ENCODE results near the gene NAALADL1.
A peak's percentile ranks its signal among the peaks of the same experiment; 100 is the strongest.

The NAALADL1 gene

DNA sequence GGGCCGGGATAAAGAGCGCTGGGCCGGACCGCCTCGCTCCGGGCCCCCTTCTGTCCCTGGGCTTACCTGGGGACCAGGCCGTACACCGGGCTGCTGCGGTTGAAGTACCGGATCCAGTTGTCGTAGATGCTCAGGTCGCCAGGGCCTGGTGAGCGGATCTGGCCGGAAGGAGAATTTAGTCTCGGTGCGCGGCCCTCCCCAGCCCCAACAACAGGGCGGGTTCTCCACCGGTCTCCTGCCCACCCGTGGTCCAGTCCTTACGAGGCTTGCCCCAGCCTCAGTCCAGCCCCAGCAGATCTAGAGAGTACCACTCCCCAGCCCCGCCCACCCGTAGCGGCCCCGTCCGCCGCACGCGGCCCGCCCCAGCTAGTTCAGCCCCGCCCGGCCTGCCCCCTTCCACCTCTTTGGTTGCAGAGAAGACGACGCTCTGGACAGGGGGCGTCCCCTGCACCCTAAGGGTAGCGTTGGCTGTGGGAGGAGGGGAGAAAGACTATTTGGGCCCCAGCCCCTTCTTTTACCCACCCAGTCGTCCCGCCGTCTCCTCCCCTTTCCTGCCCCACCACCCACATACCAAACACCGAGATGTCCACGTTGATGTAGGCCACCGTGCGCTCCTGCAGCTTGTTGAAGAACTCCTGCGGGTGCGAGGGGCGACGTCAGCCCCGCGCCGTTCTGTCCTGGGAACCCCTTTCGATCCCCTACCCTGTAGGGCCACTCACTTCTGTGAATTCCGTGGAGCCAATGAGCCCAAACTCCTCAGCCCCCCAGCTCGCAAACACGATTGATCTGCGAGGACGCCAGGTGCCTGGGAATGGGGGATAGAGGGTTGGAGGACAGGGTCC is 10.6 kb downstream of the NAALADL1 start:
- no peak overlapping the region for H3K27ac ChIP-seq (ENCODE audit: low read depth, low read length)
- H3K9me3 ChIP-seq (ENCODE audit: control insufficient read depth, insufficient read depth, low read depth, low read length), result no peaks in the 10 kb centered on the region
- H3K36me3 ChIP-seq (ENCODE audit: control insufficient read depth, insufficient read depth, low read length), result peaks cover 29% of the 10 kb centered on the region
- H3K9ac ChIP-seq (ENCODE audit: low read length), result no peak overlapping the region
- peak overlapping the region; percentile 25; the same call in 1 of the 2 replicates for H3K4me3 ChIP-seq (ENCODE audit: low read depth, low read length)
- no peaks in the 10 kb centered on the region for H3K4me1 ChIP-seq (ENCODE audit: control insufficient read depth, insufficient read depth, low read length)
- no peaks in the 10 kb centered on the region for H3K27me3 ChIP-seq (ENCODE audit: control insufficient read depth, insufficient read depth, low read length)

DNA sequence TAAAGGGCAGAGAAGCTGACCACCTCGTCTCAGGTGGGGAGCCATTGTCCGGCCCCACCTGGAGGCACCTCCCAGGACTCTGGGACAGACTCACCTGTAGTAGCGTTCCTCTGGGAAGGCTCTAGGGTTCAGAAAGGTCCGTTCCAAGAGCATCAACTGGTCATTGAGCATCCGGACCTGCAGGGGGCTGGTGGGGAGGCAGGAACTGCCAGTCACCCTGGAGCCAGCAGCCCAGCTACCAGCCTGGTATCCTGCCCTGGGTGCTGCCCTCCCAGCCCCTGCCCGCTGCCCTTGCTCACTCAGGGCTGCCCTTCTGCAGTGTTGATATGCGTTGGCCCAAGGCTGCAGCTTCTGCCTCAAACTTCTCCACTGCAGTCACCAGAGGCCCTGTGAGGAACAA is 12.6 kb downstream of the NAALADL1 start:
- H3K9ac ChIP-seq (ENCODE audit: low read length), result no peak overlapping the region
- peaks cover 32% of the 10 kb centered on the region for H3K36me3 ChIP-seq (ENCODE audit: control insufficient read depth, insufficient read depth, low read length)
- H3K4me3 ChIP-seq (ENCODE audit: low read depth, low read length), result no peak overlapping the region
- H3K27ac ChIP-seq (ENCODE audit: low read depth, low read length), result no peak overlapping the region
- H3K9me3 ChIP-seq (ENCODE audit: control insufficient read depth, insufficient read depth, low read depth, low read length), result no peaks in the 10 kb centered on the region
- no peaks in the 10 kb centered on the region for H3K27me3 ChIP-seq (ENCODE audit: control insufficient read depth, insufficient read depth, low read length)
- H3K4me1 ChIP-seq (ENCODE audit: control insufficient read depth, insufficient read depth, low read length), result no peaks in the 10 kb centered on the region

- Histone ChIP-seq H3K9me3 (ENCODE audit: control insufficient read depth, insufficient read depth, low read depth, low read length) (no peaks in the 10 kb centered on the region), H3K9ac (ENCODE audit: low read length) (no peak overlapping the region), H3K4me1 (ENCODE audit: control insufficient read depth, insufficient read depth, low read length) (no peaks in the 10 kb centered on the region)
Measured at GRCh38 chr11:65045061-65045460, 13.3 kb downstream of the NAALADL1 start.

DNA sequence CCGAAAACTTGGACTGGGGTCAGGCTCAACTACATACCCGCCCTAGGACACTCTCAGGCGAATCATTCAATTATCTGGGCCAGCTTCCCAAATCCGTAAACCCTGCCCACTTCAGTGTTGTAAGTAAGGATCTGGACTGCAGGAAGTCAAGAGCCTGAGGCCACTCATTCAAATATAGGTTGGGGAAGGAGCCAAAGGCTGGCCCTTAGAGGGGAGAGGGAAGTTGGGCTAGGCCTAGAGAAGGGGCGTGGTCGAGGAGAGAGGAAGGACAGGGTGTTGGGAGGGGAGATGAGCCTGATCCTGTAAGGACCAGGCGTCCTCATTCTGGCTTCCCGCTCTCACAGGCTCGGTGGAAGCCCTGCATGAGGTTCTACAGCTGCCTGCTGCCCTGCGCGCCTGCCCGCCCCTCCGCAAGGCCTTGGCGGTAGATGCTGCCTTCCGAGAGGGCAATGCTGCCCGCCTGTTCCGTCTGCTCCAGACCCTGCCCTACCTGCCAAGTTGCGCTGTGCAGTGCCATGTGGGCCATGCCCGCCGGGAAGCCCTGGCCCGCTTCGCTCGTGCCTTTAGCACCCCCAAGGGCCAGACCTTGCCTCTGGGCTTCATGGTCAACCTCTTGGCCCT is 14.4 kb downstream of the NAALADL1 start:
- Histone ChIP-seq H3K27me3 (ENCODE audit: control insufficient read depth, insufficient read depth, low read length) (no peaks in the 10 kb centered on the region), H3K36me3 (ENCODE audit: control insufficient read depth, insufficient read depth, low read length) (peaks cover 32% of the 10 kb centered on the region), H3K9me3 (ENCODE audit: control insufficient read depth, insufficient read depth, low read depth, low read length) (no peaks in the 10 kb centered on the region), H3K9ac (ENCODE audit: low read length) (no peak overlapping the region), H3K27ac (ENCODE audit: low read depth, low read length) (no peak overlapping the region), H3K4me3 (ENCODE audit: low read depth, low read length) (no peak overlapping the region), H3K4me1 (ENCODE audit: control insufficient read depth, insufficient read depth, low read length) (no peaks in the 10 kb centered on the region)

More at GRCh38 chr11:65045061-65045460, 13.3 kb downstream of the NAALADL1 start:
- H3K27me3 ChIP-seq (ENCODE audit: control insufficient read depth, insufficient read depth, low read length), result no peaks in the 10 kb centered on the region
- H3K36me3 ChIP-seq (ENCODE audit: control insufficient read depth, insufficient read depth, low read length), result peaks cover 32% of the 10 kb centered on the region
- H3K27ac ChIP-seq (ENCODE audit: low read depth, low read length), result no peak overlapping the region
- H3K4me3 ChIP-seq (ENCODE audit: low read depth, low read length), result no peak overlapping the region

DNA sequence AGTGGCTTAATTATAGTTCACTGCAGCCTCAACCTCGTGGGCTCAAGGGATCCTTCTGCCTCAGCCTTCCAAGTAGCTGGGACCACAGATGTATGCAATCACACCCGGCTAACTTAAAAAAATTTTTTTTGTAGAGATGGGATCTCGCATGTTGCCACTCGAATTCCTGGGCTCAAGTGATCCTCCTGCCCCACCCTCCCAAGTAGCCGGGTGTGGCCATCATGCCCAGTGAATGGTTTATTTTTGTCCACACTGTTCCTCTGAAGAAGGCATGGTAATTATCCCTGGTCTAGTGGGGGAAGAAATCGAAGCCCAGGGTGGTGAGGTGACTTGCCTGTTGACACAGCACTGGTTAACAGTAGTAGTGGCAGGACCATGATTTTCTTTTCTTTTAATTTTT is 15.5 kb downstream of the NAALADL1 start:
- no peak overlapping the region for H3K27ac ChIP-seq (ENCODE audit: low read depth, low read length)
- no peak overlapping the region for H3K4me3 ChIP-seq (ENCODE audit: low read depth, low read length)
- H3K9me3 ChIP-seq (ENCODE audit: control insufficient read depth, insufficient read depth, low read depth, low read length), result no peaks in the 10 kb centered on the region
- no peaks in the 10 kb centered on the region for H3K27me3 ChIP-seq (ENCODE audit: control insufficient read depth, insufficient read depth, low read length)
- H3K36me3 ChIP-seq (ENCODE audit: control insufficient read depth, insufficient read depth, low read length), result peaks cover 32% of the 10 kb centered on the region
- no peak overlapping the region for H3K9ac ChIP-seq (ENCODE audit: low read length)
- H3K4me1 ChIP-seq (ENCODE audit: control insufficient read depth, insufficient read depth, low read length), result no peaks in the 10 kb centered on the region

- peaks cover 28% of the 10 kb centered on the region for H3K36me3 ChIP-seq (ENCODE audit: control insufficient read depth, insufficient read depth, low read length)
- H3K4me1 ChIP-seq (ENCODE audit: control insufficient read depth, insufficient read depth, low read length), result no peaks in the 10 kb centered on the region
- peak within 1 kb of the TSS; percentile 84 for H3K4me3 ChIP-seq (ENCODE audit: low read depth, low read length)
- peak within 1 kb of the TSS; percentile 90 for H3K9ac ChIP-seq (ENCODE audit: low read length)
- H3K27ac ChIP-seq (ENCODE audit: low read depth, low read length), result peak within 1 kb of the TSS; percentile 85
- no peaks in the 10 kb centered on the region for H3K27me3 ChIP-seq (ENCODE audit: control insufficient read depth, insufficient read depth, low read length)
- no peaks in the 10 kb centered on the region for H3K9me3 ChIP-seq (ENCODE audit: control insufficient read depth, insufficient read depth, low read depth, low read length)
Measured at GRCh38 chr11:65040847-65041622, 17.3 kb downstream of the NAALADL1 start, which contains the start of gene SAC3D1. SAC3D1 (plus strand) TSS chr11:65041210; CDS start chr11:65041293, 83 bp downstream.

GRCh38 chr11:65040520-65040846 is 17.9 kb downstream of the NAALADL1 start:
- Histone ChIP-seq H3K9ac (ENCODE audit: low read length) (peak overlapping the region; percentile 90), H3K4me1 (ENCODE audit: control insufficient read depth, insufficient read depth, low read length) (no peaks in the 10 kb centered on the region), H3K4me3 (ENCODE audit: low read depth, low read length) (peak overlapping the region; percentile 84), H3K36me3 (ENCODE audit: control insufficient read depth, insufficient read depth, low read length) (peaks cover 22% of the 10 kb centered on the region), H3K9me3 (ENCODE audit: control insufficient read depth, insufficient read depth, low read depth, low read length) (no peaks in the 10 kb centered on the region), H3K27me3 (ENCODE audit: control insufficient read depth, insufficient read depth, low read length) (no peaks in the 10 kb centered on the region), H3K27ac (ENCODE audit: low read depth, low read length) (peak overlapping the region; percentile 85; the same call in 1 of the 2 replicates)

GRCh38 chr11:65036931-65037330 is 21.4 kb downstream of the NAALADL1 start:
- no peak overlapping the region for H3K27ac ChIP-seq (ENCODE audit: low read depth, low read length)
- H3K4me1 ChIP-seq (ENCODE audit: control insufficient read depth, insufficient read depth, low read length), result no peaks in the 10 kb centered on the region
- no peaks in the 10 kb centered on the region for H3K9me3 ChIP-seq (ENCODE audit: control insufficient read depth, insufficient read depth, low read depth, low read length)
- H3K27me3 ChIP-seq (ENCODE audit: control insufficient read depth, insufficient read depth, low read length), result no peaks in the 10 kb centered on the region
- no peak overlapping the region for H3K9ac ChIP-seq (ENCODE audit: low read length)
- no peak overlapping the region for H3K4me3 ChIP-seq (ENCODE audit: low read depth, low read length)
- no peaks in the 10 kb centered on the region for H3K36me3 ChIP-seq (ENCODE audit: control insufficient read depth, insufficient read depth, low read length)

- H3K27me3 ChIP-seq (ENCODE audit: control insufficient read depth, insufficient read depth, low read length), result no peaks in the 10 kb centered on the region
- H3K4me1 ChIP-seq (ENCODE audit: control insufficient read depth, insufficient read depth, low read length), result no peaks in the 10 kb centered on the region
- H3K36me3 ChIP-seq (ENCODE audit: control insufficient read depth, insufficient read depth, low read length), result no peaks in the 10 kb centered on the region
- no peak overlapping the region for H3K27ac ChIP-seq (ENCODE audit: low read depth, low read length)
- H3K4me3 ChIP-seq (ENCODE audit: low read depth, low read length), result no peak overlapping the region
- H3K9ac ChIP-seq (ENCODE audit: low read length), result no peak overlapping the region
- H3K9me3 ChIP-seq (ENCODE audit: control insufficient read depth, insufficient read depth, low read depth, low read length), result no peaks in the 10 kb centered on the region
Measured at GRCh38 chr11:65035579-65035978, 22.8 kb downstream of the NAALADL1 start.

DNA sequence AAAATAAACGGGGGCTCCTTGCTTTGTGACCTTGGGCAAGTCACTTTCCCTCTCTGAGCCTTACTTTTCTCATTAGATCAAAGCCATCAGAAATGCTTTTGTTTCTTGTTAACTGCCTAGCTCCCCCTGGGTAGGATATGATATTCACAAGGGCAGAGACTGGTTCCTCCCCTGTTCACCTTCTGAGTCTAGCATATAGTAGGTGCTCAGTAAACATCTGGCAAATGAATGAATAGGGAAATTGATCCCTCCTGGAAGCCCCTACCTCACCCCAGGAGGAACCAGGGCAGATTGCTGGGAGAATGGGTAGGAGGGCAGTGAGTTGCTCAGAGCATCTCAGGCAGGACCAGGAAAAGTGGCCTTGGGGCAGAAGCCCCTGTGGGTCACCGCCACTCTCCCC is 23.9 kb downstream of the NAALADL1 start:
- Histone ChIP-seq H3K4me3 (ENCODE audit: low read depth, low read length) (no peak overlapping the region), H3K9ac (ENCODE audit: low read length) (no peak overlapping the region), H3K27me3 (ENCODE audit: control insufficient read depth, insufficient read depth, low read length) (no peaks in the 10 kb centered on the region), H3K36me3 (ENCODE audit: control insufficient read depth, insufficient read depth, low read length) (no peaks in the 10 kb centered on the region), H3K27ac (ENCODE audit: low read depth, low read length) (no peak overlapping the region), H3K4me1 (ENCODE audit: control insufficient read depth, insufficient read depth, low read length) (no peaks in the 10 kb centered on the region), H3K9me3 (ENCODE audit: control insufficient read depth, insufficient read depth, low read depth, low read length) (no peaks in the 10 kb centered on the region)

DNA sequence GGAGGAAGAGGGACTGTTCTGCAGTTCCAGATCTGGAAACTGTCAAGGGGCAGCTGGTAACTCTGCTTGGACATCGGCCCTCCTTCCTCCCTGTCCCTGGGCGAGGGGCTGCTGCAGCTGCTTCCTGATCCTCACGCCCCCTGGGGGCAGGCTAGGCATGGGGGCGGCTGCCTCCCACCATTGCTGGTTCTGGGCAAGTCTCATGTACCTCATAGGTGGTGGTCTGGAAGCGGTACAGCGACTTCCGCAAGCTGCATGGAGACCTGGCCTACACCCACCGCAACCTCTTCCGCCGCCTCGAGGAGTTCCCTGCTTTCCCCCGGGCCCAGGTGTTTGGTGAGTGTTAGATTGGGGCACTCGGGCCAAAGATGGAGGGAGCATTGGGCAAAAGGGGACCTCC is 26.1 kb downstream of the NAALADL1 start:
- H3K9me3 ChIP-seq (ENCODE audit: control insufficient read depth, insufficient read depth, low read depth, low read length), result no peaks in the 10 kb centered on the region
- H3K9ac ChIP-seq (ENCODE audit: low read length), result no peak overlapping the region
- no peak overlapping the region for H3K4me3 ChIP-seq (ENCODE audit: low read depth, low read length)
- H3K27me3 ChIP-seq (ENCODE audit: control insufficient read depth, insufficient read depth, low read length), result no peaks in the 10 kb centered on the region
- H3K36me3 ChIP-seq (ENCODE audit: control insufficient read depth, insufficient read depth, low read length), result no peaks in the 10 kb centered on the region
- H3K4me1 ChIP-seq (ENCODE audit: control insufficient read depth, insufficient read depth, low read length), result peaks cover 5% of the 10 kb centered on the region; the same call in 1 of the 2 replicates
- H3K27ac ChIP-seq (ENCODE audit: low read depth, low read length), result no peak overlapping the region

Data from HUES6 (cell line).